HG03575 (cell line): ENCODE results near the gene GATC.

ENCODE experiments used
- ATAC-seq: cut with Tn5 transposase; IDR thresholded peaks from one replicate; pipeline ENCODE4 v1.9.1; 2021; ENCODE audit not compliant: unreplicated experiment, insufficient number of reproducible peaks, low FRiP score; ENCODE audit errors: extremely low read depth

The GATC gene

GRCh38 chr12:120490833-120491512, 44.7 kb downstream of the GATC start:
- ATAC-seq, result no peak

GRCh38 chr12:120495186-120495730, 49.0 kb downstream of the GATC start:
- no peak for ATAC-seq

DNA sequence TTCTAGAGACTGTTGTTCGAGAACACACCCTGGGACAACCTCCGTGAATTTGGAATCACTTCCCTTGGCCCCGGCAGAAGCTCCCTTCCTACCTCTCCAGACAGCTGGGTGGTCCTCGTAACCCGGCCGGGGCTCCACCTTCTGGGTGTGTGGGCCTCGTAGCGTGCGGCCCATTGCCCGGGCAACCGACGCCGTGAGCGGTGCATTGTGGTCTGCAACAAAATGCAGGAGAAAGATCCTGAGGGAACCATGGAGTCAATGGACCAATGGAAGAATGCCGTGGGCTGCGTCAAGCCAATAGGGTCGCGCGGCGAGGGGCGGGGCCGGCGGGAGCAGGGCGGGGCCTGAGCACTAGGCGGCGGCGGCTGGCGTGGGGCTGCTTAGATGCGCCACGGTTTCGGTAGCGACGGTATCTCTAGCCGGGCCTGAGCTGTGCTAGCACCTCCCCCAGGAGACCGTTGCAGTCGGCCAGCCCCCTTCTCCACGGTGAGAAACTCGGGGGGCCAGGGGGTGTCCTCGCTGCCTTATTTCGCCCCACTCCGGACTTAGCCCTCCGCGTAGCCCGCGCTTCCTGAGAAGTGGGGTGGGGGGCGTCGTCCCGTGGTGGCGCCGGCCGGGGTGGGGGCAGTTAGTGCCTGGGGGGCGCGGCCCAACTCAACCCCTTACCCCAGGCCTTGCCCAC, 49.6 kb downstream of the GATC start, which contains the start of gene DYNLL1:
TSS of gene DYNLL1 (plus strand) at position 383 of the 682 bp plus-strand sequence. CDS start 309 bp downstream, outside the sequence.
- peak; percentile 63 for ATAC-seq

- no peak for ATAC-seq
Observed at GRCh38 chr12:120496413-120497340, 50.4 kb downstream of the GATC start.

DNA sequence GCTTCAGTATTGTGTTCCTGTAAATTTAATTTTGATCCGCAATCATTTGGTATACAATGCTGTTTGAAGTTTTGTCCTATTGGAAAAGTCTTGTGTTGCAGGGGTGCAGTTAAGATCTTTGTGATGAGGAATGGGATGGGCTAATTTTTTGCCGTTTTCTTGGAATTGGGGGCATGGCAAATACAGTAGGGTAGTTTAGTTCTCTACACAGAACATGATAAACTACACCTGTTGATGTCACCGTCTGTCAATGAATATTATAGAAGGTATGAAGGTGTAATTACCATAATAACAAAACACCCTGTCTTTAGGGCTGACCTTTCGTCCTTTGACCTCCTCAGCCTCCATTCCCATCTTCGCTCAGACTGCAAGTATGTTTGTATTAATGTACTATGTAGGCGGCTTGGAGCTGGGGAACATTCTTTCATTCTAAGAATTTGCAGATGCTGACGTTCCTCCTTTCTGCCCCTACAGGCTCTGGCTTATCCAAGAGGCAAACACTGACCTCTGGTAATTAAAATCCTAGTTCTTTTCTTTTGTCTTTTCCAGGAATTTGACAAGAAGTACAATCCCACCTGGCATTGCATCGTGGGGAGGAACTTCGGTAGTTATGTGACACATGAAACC, 51.4 kb downstream of the GATC start:
- ATAC-seq, result no peak

- ATAC-seq, result no peak
Observed at GRCh38 chr12:120498870-120499515, 52.7 kb downstream of the GATC start.

DNA sequence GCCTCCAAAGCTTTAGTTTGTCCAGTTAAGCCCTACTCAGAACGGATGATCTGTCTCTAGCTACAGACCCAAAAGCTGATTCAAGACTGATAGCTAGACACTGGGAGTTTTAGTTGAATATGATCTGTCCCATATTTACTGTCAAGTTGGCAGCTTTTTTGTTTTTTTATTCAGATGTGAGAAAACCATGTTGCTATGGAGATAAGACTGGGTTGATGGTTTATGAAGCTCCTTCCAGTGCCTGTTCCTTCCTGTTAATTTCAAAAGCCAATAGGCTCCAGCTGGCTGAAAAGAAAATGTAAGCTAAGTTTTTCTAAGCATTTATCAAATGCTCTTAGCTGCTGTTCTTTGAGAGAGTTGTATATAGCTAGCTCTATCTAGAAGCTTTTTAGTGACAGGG, 54.3 kb downstream of the GATC start:
- no peak for ATAC-seq

DNA sequence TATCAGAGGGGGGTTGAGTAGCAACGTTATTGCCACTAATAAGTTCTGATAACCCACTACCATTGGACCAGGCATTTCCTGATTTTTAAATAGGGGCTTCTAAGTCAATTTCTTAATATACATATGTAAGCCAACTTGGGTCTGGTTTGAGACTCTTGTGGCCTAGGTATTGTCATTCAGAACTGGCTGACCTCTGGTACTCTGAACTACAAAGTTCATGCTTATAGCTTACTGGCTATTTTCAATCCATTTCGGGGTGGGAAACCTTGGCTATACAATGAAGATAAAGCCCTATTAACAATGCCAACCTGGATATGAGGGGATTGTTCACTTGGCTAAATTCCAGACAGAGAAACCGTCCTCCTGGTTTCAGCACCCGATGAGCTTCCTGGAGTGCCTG, 58.3 kb downstream of the GATC start:
- no peak for ATAC-seq

GRCh38 chr12:120508537-120508936, 62.3 kb downstream of the GATC start:
- no peak for ATAC-seq
